ENCODE measurements around the gene ZW10.

DNA sequence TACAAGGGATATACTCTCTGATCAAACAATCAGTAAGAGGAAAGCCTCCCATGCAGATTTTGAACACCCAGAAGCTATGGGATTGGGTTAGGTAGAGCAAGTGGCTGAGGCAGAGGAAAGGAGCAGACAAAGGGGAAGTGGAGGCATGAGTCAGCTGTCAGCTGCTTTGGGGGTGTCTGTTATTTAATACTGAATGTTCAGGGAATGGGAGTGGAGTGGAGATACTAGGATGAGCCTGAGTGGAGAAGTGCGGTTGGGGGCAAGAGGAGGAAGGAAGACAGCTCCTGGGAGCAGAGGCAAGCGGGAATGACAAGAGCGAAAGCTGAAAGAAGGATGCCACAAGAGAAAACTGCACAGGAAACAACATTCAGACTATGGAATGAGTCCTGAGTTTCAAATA lies 44.7 kb downstream of the ZW10 start:
- TF ChIP-seq, protein P1, sequence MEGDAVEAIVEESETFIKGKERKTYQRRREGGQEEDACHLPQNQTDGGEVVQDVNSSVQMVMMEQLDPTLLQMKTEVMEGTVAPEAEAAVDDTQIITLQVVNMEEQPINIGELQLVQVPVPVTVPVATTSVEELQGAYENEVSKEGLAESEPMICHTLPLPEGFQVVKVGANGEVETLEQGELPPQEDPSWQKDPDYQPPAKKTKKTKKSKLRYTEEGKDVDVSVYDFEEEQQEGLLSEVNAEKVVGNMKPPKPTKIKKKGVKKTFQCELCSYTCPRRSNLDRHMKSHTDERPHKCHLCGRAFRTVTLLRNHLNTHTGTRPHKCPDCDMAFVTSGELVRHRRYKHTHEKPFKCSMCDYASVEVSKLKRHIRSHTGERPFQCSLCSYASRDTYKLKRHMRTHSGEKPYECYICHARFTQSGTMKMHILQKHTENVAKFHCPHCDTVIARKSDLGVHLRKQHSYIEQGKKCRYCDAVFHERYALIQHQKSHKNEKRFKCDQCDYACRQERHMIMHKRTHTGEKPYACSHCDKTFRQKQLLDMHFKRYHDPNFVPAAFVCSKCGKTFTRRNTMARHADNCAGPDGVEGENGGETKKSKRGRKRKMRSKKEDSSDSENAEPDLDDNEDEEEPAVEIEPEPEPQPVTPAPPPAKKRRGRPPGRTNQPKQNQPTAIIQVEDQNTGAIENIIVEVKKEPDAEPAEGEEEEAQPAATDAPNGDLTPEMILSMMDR (IDR thresholded peaks at IDR 0.05; ENCODE audit: poor library complexity, severe bottlenecking) = no peak
- TF ChIP-seq SMC3 (conservative IDR thresholded peaks at IDR 0.05; ENCODE audit: poor library complexity) (no peak), EZH2 (IDR thresholded peaks at IDR 0.05; ENCODE audit: borderline replicate concordance, insufficient read depth, low read length, poor library complexity, severe bottlenecking) (no peak), TAF1 (IDR thresholded peaks at IDR 0.05; ENCODE audit: low read depth) (no peak), POLR2AphosphoS5 (IDR thresholded peaks at IDR 0.05) (no peak), EP300 (conservative IDR thresholded peaks at IDR 0.05; ENCODE audit: poor library complexity, severe bottlenecking) (no peak), RAD21 (conservative IDR thresholded peaks at IDR 0.05) (no peak)
- TF ChIP-seq, protein P2, sequence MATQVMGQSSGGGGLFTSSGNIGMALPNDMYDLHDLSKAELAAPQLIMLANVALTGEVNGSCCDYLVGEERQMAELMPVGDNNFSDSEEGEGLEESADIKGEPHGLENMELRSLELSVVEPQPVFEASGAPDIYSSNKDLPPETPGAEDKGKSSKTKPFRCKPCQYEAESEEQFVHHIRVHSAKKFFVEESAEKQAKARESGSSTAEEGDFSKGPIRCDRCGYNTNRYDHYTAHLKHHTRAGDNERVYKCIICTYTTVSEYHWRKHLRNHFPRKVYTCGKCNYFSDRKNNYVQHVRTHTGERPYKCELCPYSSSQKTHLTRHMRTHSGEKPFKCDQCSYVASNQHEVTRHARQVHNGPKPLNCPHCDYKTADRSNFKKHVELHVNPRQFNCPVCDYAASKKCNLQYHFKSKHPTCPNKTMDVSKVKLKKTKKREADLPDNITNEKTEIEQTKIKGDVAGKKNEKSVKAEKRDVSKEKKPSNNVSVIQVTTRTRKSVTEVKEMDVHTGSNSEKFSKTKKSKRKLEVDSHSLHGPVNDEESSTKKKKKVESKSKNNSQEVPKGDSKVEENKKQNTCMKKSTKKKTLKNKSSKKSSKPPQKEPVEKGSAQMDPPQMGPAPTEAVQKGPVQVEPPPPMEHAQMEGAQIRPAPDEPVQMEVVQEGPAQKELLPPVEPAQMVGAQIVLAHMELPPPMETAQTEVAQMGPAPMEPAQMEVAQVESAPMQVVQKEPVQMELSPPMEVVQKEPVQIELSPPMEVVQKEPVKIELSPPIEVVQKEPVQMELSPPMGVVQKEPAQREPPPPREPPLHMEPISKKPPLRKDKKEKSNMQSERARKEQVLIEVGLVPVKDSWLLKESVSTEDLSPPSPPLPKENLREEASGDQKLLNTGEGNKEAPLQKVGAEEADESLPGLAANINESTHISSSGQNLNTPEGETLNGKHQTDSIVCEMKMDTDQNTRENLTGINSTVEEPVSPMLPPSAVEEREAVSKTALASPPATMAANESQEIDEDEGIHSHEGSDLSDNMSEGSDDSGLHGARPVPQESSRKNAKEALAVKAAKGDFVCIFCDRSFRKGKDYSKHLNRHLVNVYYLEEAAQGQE (IDR thresholded peaks at IDR 0.05; ENCODE audit: borderline replicate concordance) = no peak
